A549 (cell line): ENCODE data around the gene RPS15.

Experiments
- BHLHE40 ChIP-seq: IDR thresholded peaks from 2 replicates; pipeline ENCODE4 v1.6.1; 2012; ENCODE audit warnings: low read depth, low read length, inconsistent platforms
- CHD4 ChIP-seq: fragments of 200-600 bp; sonication (generic); IDR thresholded peaks from 2 replicates; pipeline ENCODE4 v1.6.1; 2016; ENCODE audit warnings: antibody characterized with exemption, mild to moderate bottlenecking, borderline replicate concordance
- CTCF ChIP-seq: fragments of >200 bp; sonication (Bioruptor Twin); formaldehyde crosslinking; IDR thresholded peaks from 3 replicates; pipeline ENCODE4 v1.5.1; 2016
- EP300 ChIP-seq, 2 experiments: fragments of >200 bp; sonication (Bioruptor Twin); formaldehyde crosslinking; IDR thresholded peaks; 2 replicates in 1 of 2; 3 replicates in 1 of 2; pipeline ENCODE4 v1.6.1; 2016 to 2017
- GATA3 ChIP-seq: IDR thresholded peaks from 2 replicates; pipeline ENCODE4 v1.6.1; 2012; ENCODE audit warnings: borderline replicate concordance
- MAZ ChIP-seq: fragments of 150-350 bp; IDR thresholded peaks from 2 replicates; pipeline ENCODE4 v1.6.1; 2014; ENCODE audit warnings: antibody characterized with exemption, low read depth, low read length, borderline replicate concordance
- MYC ChIP-seq: IDR thresholded peaks from 2 replicates; pipeline ENCODE4 v1.6.1; 2012; ENCODE audit warnings: mild to moderate bottlenecking, inconsistent platforms, low read length, improper control_type of control experiment, borderline replicate concordance
- POLR2A ChIP-seq: IDR thresholded peaks from 2 replicates; pipeline ENCODE4 v1.6.1; 2012; ENCODE audit warnings: mild to moderate bottlenecking, low read length
- RAD21 ChIP-seq, 2 experiments: fragments of >200 bp in 1 of 2; sonication (Bioruptor Twin) in 1 of 2; formaldehyde crosslinking in 1 of 2; IDR thresholded peaks in 1 of 2; conservative IDR thresholded peaks in 1 of 2; 2 replicates in 1 of 2; 3 replicates in 1 of 2; pipeline ENCODE4 v1.6.1; 2012 to 2018; ENCODE audit warnings: inconsistent platforms in 1 of 2
- RNF2 ChIP-seq: fragments of 200-600 bp; sonication (generic); IDR thresholded peaks from 2 replicates; pipeline ENCODE4 v1.6.1; 2016; ENCODE audit warnings: low read depth, mild to moderate bottlenecking, antibody characterized with exemption, moderate library complexity, borderline replicate concordance
- SMC3 ChIP-seq: fragments of >200 bp; sonication (Bioruptor Twin); formaldehyde crosslinking; IDR thresholded peaks from 3 replicates; pipeline ENCODE4 v1.6.1; 2018; ENCODE audit warnings: inconsistent platforms
- TF ChIP-seq, protein P1 (sequence below): IDR thresholded peaks from 2 replicates; pipeline ENCODE4 v1.6.1; 2012

DNA sequence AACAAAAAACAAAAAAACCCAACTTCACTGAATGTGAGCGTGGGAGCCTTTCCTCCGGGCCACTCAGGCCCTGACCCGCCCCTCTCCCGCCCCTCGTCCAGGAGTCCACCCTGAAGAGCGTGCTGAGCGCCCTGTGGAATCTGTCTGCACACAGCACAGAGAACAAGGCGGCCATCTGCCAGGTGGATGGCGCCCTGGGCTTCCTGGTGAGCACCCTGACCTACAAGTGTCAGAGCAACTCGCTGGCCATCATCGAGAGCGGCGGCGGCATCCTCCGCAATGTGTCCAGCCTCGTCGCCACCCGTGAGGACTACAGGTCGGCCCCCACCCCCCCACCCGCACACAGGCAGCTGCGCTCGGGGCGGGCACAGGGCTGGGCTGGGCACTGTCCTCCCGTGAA, 23.7 kb downstream of the RPS15 start:
- TF ChIP-seq RAD21 (conservative IDR thresholded peaks at IDR 0.05 in 1 of 2, IDR thresholded peaks at IDR 0.05 in 1 of 2) (no peak), CHD4 (no peak), SMC3 (no peak), BHLHE40 (no peak), CTCF (no peak), MAZ (no peak), EP300 (IDR thresholded peaks at IDR 0.05) (no peak), RNF2 (no peak), GATA3 (no peak), MYC (no peak), POLR2A (no peak)
- TF ChIP-seq, protein P1, sequence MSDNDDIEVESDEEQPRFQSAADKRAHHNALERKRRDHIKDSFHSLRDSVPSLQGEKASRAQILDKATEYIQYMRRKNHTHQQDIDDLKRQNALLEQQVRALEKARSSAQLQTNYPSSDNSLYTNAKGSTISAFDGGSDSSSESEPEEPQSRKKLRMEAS, result no peak
